ENCODE data around the gene KATNA1.

DNA sequence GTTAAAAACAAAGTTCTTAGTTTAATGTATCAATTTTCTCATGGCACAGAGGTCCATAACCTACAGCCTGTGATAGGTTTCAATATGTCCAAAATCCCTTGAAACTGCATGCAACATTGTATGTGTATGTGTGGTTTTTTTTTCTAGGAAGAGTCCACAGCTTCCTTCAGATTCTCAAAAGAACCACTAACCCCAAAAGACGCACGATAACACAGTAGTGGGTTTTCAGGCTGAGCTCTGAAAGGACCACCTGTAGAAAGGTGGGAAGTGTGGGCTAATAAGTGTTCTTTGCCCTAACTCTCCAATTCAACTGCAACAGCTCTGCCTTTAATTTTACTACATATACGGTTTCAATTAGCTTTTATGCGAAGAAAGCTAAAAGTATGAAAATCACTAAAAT is 11.5 kb upstream of the KATNA1 start:
- TF ChIP-seq GATA3 (IDR thresholded peaks at IDR 0.05; ENCODE audit: low read depth, low read length) (no peak), GATA2 (IDR thresholded peaks at IDR 0.05; ENCODE audit: low read depth, low read length) (no peak)

Data from SH-SY5Y (cell line).